ENCODE results near the gene LMF1. TPM values are rescaled to one million over a fixed set of nuclear protein-coding genes. Genes with fewer than 3 reads are reported as not detected.

LMF1 gene
- total and polyA plus RNA-seq, 2 of the 13 experiments (the other 11 are each of a cell fraction or from before 2014, with no cell fraction given), result 6.8 to 8.5 TPM

- TF ChIP-seq, protein P1, sequence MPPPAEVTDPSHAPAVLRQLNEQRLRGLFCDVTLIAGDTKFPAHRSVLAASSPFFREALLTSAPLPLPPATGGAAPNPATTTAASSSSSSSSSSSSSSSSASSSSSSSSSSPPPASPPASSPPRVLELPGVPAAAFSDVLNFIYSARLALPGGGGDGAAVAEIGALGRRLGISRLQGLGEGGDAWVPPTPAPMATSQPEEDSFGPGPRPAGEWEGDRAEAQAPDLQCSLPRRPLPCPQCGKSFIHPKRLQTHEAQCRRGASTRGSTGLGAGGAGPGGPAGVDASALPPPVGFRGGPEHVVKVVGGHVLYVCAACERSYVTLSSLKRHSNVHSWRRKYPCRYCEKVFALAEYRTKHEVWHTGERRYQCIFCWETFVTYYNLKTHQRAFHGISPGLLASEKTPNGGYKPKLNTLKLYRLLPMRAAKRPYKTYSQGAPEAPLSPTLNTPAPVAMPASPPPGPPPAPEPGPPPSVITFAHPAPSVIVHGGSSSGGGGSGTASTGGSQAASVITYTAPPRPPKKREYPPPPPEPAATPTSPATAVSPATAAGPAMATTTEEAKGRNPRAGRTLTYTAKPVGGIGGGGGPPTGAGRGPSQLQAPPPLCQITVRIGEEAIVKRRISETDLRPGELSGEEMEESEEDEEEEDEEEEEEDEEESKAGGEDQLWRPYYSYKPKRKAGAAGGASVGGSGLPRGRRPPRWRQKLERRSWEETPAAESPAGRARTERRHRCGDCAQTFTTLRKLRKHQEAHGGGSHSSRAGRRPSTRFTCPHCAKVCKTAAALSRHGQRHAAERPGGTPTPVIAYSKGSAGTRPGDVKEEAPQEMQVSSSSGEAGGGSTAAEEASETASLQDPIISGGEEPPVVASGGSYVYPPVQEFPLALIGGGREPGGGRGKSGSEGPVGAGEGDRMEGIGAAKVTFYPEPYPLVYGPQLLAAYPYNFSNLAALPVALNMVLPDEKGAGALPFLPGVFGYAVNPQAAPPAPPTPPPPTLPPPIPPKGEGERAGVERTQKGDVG (CRISPR knock-in tag; IDR thresholded peaks at IDR 0.05; ENCODE audit: borderline replicate concordance), result no peak
- TF ChIP-seq JARID2 (CRISPR knock-in tag; IDR thresholded peaks at IDR 0.05; ENCODE audit: insufficient replicate concordance), result no peak
- no peak for TF ChIP-seq SPEN (CRISPR knock-in tag; IDR thresholded peaks at IDR 0.05; ENCODE audit: low read depth)
Measured at GRCh38 chr16:937311-937710, 33.5 kb downstream of the LMF1 start (continued).

- in situ Hi-C loops (cut with HindIII; ENCODE audit: extremely low pct_ligation_motif_present, low pct_unique_long_range_greater_than_20kb), result no loop called here
Measured at GRCh38 chr16:935684-936083, 35.1 kb downstream of the LMF1 start.

More at GRCh38 chr16:935684-936083, 35.1 kb downstream of the LMF1 start:
- TF ChIP-seq DMAP1 (CRISPR knock-in tag; IDR thresholded peaks at IDR 0.05) (no peak), ESRRA (CRISPR knock-in tag; IDR thresholded peaks at IDR 0.05; ENCODE audit: low read depth) (no peak), SRF (IDR thresholded peaks at IDR 0.05; ENCODE audit: low read depth, low read length) (no peak), SMARCE1 (IDR thresholded peaks at IDR 0.05; ENCODE audit: borderline replicate concordance) (no peak), PAF1 (CRISPR knock-in tag; IDR thresholded peaks at IDR 0.05) (no peak), SMARCC2 (IDR thresholded peaks at IDR 0.05) (no peak), EHMT2 (IDR thresholded peaks at IDR 0.05; ENCODE audit: borderline replicate concordance, low read depth, low read length) (no peak), ZNF367 (CRISPR knock-in tag; IDR thresholded peaks at IDR 0.05; ENCODE audit: borderline replicate concordance) (no peak), POLR2AphosphoS5 (IDR thresholded peaks at IDR 0.05; ENCODE audit: low read depth, low read length) (no peak), KLF16 (CRISPR knock-in tag; IDR thresholded peaks at IDR 0.05) (no peak), ZNF788 (CRISPR knock-in tag; IDR thresholded peaks at IDR 0.05; ENCODE audit: borderline replicate concordance) (no peak), ZNF256 (CRISPR knock-in tag; conservative IDR thresholded peaks at IDR 0.05) (no peak), RNF219 (CRISPR knock-in tag; IDR thresholded peaks at IDR 0.05) (no peak), NR3C1 (CRISPR knock-in tag; IDR thresholded peaks at IDR 0.05) (no peak)
- TF ChIP-seq, protein P2, sequence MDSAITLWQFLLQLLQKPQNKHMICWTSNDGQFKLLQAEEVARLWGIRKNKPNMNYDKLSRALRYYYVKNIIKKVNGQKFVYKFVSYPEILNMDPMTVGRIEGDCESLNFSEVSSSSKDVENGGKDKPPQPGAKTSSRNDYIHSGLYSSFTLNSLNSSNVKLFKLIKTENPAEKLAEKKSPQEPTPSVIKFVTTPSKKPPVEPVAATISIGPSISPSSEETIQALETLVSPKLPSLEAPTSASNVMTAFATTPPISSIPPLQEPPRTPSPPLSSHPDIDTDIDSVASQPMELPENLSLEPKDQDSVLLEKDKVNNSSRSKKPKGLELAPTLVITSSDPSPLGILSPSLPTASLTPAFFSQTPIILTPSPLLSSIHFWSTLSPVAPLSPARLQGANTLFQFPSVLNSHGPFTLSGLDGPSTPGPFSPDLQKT (CRISPR knock-in tag; IDR thresholded peaks at IDR 0.05; ENCODE audit: borderline replicate concordance), result no peak
- no peak overlapping the region for H3K4me2 ChIP-seq (ENCODE audit: low read depth, low read length)
- no peak overlapping the region for H3K4me3 ChIP-seq (replicated peaks in 1 of 3; ENCODE audit: insufficient read depth in 1 of 3, low read depth in 2 of 3, low read length in 3 of 3)
- ChIA-PET CTCF (ENCODE audit: low intra/inter-chr PET ratio, low total read pairs) (no interaction called here), POLR2A (no interaction called here)
- no peaks in the 10 kb centered on the region for H4K20me1 ChIP-seq (ENCODE audit: insufficient read depth, low read length)
- intact Hi-C loops (cut with micrococcal nuclease; ENCODE audit: unreplicated experiment), result no loop called here
- no peaks in the 10 kb centered on the region for H3K4me1 ChIP-seq (ENCODE audit: insufficient read depth, low read length)
- H2AFZ ChIP-seq (ENCODE audit: low read length), result no peak overlapping the region
- BruUV-seq (replicated peaks), result no TSS peak
- no peak overlapping the region for H3K9ac ChIP-seq (ENCODE audit: insufficient read depth, low read depth, low read length)
- ATAC-seq (no peak), DNase-seq (ENCODE audit: low spot score) (no peak), FAIRE-seq (no peak)
- H3K27ac ChIP-seq (ENCODE audit: extremely low read length, insufficient read depth, low read length), result no peak overlapping the region
- H3K27me3 ChIP-seq (ENCODE audit: control insufficient read depth in 1 of 2, insufficient read depth in 2 of 2, low read length in 2 of 2), result no peaks in the 10 kb centered on the region
- WGBS (ENCODE audit: low lambda C conversion rate), result 53% methylated on average over 11 of the region's 11 CpGs
- H3K36me3 ChIP-seq (replicated peaks in 1 of 2; ENCODE audit: control insufficient read depth in 1 of 2, insufficient read depth in 2 of 2, low read length in 2 of 2), result no peaks in the 10 kb centered on the region
- H3K9me3 ChIP-seq (ENCODE audit: low read length), result no peaks in the 10 kb centered on the region
- no peaks in the 10 kb centered on the region for H3K79me2 ChIP-seq (ENCODE audit: insufficient read depth, low read length)

All from HepG2 (cell line).